Gastroesophageal sphincter (tissue), 3 donors: ENCODE data around the gene SMG1.

Experiments
- EP300 ChIP-seq: sonication (generic); formaldehyde crosslinking; IDR thresholded peaks from one replicate; pipeline ENCODE4 v1.6.1; 2017; ENCODE audit warnings: antibody characterized with exemption, mild to moderate bottlenecking
- POLR2A ChIP-seq, 2 donors: fragments of 450-650 bp; IDR thresholded peaks; one replicate each; pipeline ENCODE4 v1.6.1; 2017; ENCODE audit warnings: antibody characterized with exemption in 2 of 2, mild to moderate bottlenecking in 2 of 2, moderate library complexity in 1 of 2
- POLR2AphosphoS5 ChIP-seq: sonication (generic); formaldehyde crosslinking; IDR thresholded peaks from one replicate; pipeline ENCODE4 v1.6.1; 2017; ENCODE audit warnings: antibody characterized with exemption
- TF ChIP-seq, protein P1 (sequence below), 4 experiments: fragments of 200-600 bp in 2 of 4; fragments of 450-650 bp in 2 of 4; sonication (generic) in 1 of 4; IDR thresholded peaks; one replicate each; pipeline ENCODE4 v1.5.1; 2017 to 2019; ENCODE audit warnings: antibody characterized with exemption in 4 of 4, mild to moderate bottlenecking in 2 of 4, moderate library complexity in 2 of 4

DNA sequence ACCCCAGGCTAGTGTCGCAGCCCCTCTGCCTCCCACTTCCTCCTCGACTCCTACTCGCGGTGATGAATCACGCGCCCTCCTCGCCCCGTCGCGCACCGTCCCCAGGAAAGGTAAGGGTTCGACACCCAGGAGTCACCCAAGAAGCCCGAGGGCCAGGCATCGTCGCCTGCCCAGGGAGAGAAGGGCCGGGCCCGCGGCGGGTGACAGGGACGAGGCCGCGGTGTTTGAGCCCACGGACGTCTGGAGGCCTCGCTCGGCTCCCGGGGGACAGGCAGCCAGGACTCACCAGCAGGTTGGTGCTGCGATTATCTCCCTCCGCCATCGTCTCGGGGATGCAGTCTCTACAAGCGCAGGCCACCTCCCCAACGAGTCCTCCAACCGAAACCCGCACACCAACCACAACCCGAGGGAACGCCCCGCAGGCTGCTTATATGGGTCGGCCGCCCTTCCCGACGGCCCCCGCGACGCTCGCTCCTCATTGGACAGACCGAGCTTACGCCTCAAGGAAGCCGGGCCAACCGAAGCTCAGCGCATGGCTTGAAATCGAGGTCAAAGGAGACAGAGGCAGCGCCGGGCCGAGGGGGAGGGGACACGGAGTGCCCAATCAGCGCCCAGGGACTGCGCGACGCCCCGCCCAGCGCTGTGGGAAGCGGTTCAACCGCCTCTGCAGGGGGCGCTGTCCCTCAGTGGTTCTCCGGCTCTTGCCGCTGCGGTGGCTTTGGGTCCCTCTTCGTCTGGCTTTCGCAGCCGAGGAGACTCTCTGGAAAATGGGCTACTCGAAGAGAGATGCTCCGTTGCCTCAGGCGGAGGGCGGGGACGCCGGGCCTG is 124.8 kb downstream of the SMG1 start, which contains the start of gene ARL6IP1:
- TF ChIP-seq, protein P1, sequence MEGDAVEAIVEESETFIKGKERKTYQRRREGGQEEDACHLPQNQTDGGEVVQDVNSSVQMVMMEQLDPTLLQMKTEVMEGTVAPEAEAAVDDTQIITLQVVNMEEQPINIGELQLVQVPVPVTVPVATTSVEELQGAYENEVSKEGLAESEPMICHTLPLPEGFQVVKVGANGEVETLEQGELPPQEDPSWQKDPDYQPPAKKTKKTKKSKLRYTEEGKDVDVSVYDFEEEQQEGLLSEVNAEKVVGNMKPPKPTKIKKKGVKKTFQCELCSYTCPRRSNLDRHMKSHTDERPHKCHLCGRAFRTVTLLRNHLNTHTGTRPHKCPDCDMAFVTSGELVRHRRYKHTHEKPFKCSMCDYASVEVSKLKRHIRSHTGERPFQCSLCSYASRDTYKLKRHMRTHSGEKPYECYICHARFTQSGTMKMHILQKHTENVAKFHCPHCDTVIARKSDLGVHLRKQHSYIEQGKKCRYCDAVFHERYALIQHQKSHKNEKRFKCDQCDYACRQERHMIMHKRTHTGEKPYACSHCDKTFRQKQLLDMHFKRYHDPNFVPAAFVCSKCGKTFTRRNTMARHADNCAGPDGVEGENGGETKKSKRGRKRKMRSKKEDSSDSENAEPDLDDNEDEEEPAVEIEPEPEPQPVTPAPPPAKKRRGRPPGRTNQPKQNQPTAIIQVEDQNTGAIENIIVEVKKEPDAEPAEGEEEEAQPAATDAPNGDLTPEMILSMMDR (IDR thresholded peaks at IDR 0.05) = peak; percentile 69 to 97 (median 92)
- peak; percentile 99 for TF ChIP-seq POLR2A (IDR thresholded peaks at IDR 0.05)
- TF ChIP-seq POLR2AphosphoS5 = peak; percentile 100
- TF ChIP-seq EP300 = no peak
